ENCODE measurements around the gene MAGEB1. TPM values are rescaled to one million over a fixed set of nuclear protein-coding genes. Genes with fewer than 3 reads are reported as not detected.

The MAGEB1 gene
- total and polyA plus RNA-seq, 2 of the 13 experiments (the other 11 are each of a cell fraction or from before 2014, with no cell fraction given), result not detected

DNA sequence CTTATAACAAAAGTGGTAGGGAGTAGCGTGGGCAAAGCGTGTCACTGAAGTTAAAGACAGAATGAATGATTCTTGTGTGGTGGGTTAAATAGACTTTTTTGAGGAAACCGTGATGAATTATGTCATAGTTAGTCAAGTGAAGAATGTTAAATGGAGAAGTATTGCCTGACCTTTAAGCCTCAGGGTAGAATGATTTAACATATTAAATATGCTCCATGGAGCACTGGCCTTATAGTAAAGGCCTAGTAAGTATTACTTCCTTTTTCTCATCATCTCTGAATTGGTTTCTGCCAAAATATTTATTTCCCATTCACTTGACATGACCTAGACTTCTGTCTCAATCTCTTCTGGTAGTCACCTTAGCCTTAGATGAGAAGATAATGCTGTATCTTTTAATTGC lies 23.7 kb downstream of the MAGEB1 start:
- CTCF ChIA-PET (ENCODE audit: low intra/inter-chr PET ratio, low total read pairs), result no interaction called here
- in situ Hi-C loops (cut with HindIII; ENCODE audit: extremely low pct_ligation_motif_present, low pct_unique_long_range_greater_than_20kb), result no loop called here
- no peak for FAIRE-seq

More for the DNA sequence above, 23.7 kb downstream of the MAGEB1 start:
- TF ChIP-seq, protein P1, sequence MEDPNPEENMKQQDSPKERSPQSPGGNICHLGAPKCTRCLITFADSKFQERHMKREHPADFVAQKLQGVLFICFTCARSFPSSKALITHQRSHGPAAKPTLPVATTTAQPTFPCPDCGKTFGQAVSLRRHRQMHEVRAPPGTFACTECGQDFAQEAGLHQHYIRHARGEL (CRISPR knock-in tag; IDR thresholded peaks at IDR 0.05), result no peak
- TF ChIP-seq KLF12 (CRISPR knock-in tag; IDR thresholded peaks at IDR 0.05; ENCODE audit: borderline replicate concordance) (no peak), NR2F2 (IDR thresholded peaks at IDR 0.05; ENCODE audit: borderline replicate concordance, low read depth) (no peak), RBAK (CRISPR knock-in tag; IDR thresholded peaks at IDR 0.05) (no peak), ZNF629 (CRISPR knock-in tag; conservative IDR thresholded peaks at IDR 0.05) (no peak), ZNF879 (CRISPR knock-in tag; IDR thresholded peaks at IDR 0.05) (no peak), BORCS8-MEF2B (CRISPR knock-in tag; IDR thresholded peaks at IDR 0.05) (no peak), PRDM10 (CRISPR knock-in tag; IDR thresholded peaks at IDR 0.05; ENCODE audit: low read depth) (no peak), ZNF510 (CRISPR knock-in tag; IDR thresholded peaks at IDR 0.05; ENCODE audit: low read depth) (no peak), ZNF883 (CRISPR knock-in tag; IDR thresholded peaks at IDR 0.05; ENCODE audit: not compliant biosample characterization) (no peak), PRPF4 (IDR thresholded peaks at IDR 0.05; ENCODE audit: low read depth, low read length, poor library complexity, severe bottlenecking) (no peak), ZNF205 (CRISPR knock-in tag; IDR thresholded peaks at IDR 0.05) (no peak), HNF4G (IDR thresholded peaks at IDR 0.05; ENCODE audit: borderline replicate concordance, low read depth, low read length) (no peak), HNF4G (CRISPR knock-in tag; IDR thresholded peaks at IDR 0.05; ENCODE audit: borderline replicate concordance, low read depth) (no peak), ZNF251 (CRISPR knock-in tag; IDR thresholded peaks at IDR 0.05) (no peak), CBX5 (CRISPR knock-in tag; IDR thresholded peaks at IDR 0.05; ENCODE audit: borderline replicate concordance) (no peak), PAXIP1 (CRISPR knock-in tag; conservative IDR thresholded peaks at IDR 0.05) (no peak), ATM (IDR thresholded peaks at IDR 0.05; ENCODE audit: borderline replicate concordance) (no peak)
- no peak overlapping the region for H3K4me3 ChIP-seq (replicated peaks in 1 of 3; ENCODE audit: insufficient read depth in 1 of 3, low read depth in 2 of 3, low read length in 3 of 3)
- 0% methylated on average over 3 of the region's 3 CpGs for WGBS (ENCODE audit: low lambda C conversion rate)
- no peaks in the 10 kb centered on the region for H3K27me3 ChIP-seq (ENCODE audit: control insufficient read depth in 1 of 2, insufficient read depth in 2 of 2, low read length in 2 of 2)
- no peaks in the 10 kb centered on the region for H4K20me1 ChIP-seq (ENCODE audit: insufficient read depth, low read length)
- no peaks in the 10 kb centered on the region for H3K4me1 ChIP-seq (ENCODE audit: insufficient read depth, low read length)
- H3K27ac ChIP-seq (ENCODE audit: extremely low read length, insufficient read depth, low read length), result no peak overlapping the region
- H3K4me2 ChIP-seq (ENCODE audit: low read depth, low read length), result no peak overlapping the region
- ATAC-seq (no peak), DNase-seq (ENCODE audit: low spot score) (no peak)
- intact Hi-C loops (cut with micrococcal nuclease; ENCODE audit: unreplicated experiment), result no loop called here
- no peak overlapping the region for H2AFZ ChIP-seq (ENCODE audit: low read length)
- H3K9me3 ChIP-seq (ENCODE audit: low read length), result no peaks in the 10 kb centered on the region
- no peak overlapping the region for H3K9ac ChIP-seq (ENCODE audit: insufficient read depth, low read depth, low read length)
- no peaks in the 10 kb centered on the region for H3K36me3 ChIP-seq (replicated peaks in 1 of 2; ENCODE audit: control insufficient read depth in 1 of 2, insufficient read depth in 2 of 2, low read length in 2 of 2)
- POLR2A ChIA-PET, result no interaction called here
- no TSS peak for BruUV-seq (replicated peaks)
- no peaks in the 10 kb centered on the region for H3K79me2 ChIP-seq (ENCODE audit: insufficient read depth, low read length)
